Measurements from ENCODE around the gene TRIM31.

GRCh38 chr6:30154061-30154460 lies 41.2 kb upstream of the TRIM31 start:
- TF ChIP-seq EZH2 (optimal IDR thresholded peaks at IDR 0.05; ENCODE audit: low read depth, low read length) = no peak
- TF ChIP-seq CTCF (IDR thresholded peaks at IDR 0.05; ENCODE audit: low read length) = no peak
- TF ChIP-seq EZH2phosphoT487 (IDR thresholded peaks at IDR 0.05; ENCODE audit: low read length) = no peak
